CD4-positive, CD25-positive, alpha-beta regulatory T cell (primary cell): ENCODE measurements around the gene CCDC134. TPM values are rescaled to one million over a fixed set of nuclear protein-coding genes. Genes with fewer than 3 reads are reported as not detected.
A peak's percentile ranks its signal among the peaks of the same experiment; 100 is the strongest.

Source experiments
- ATAC-seq, 2 donors: fragments of 150-1000 bp; cut with Tn5 transposase; one replicate each; pipeline ENCODE4 v1.10.0; 2021; ENCODE audit warnings: low read depth in 2 of 2, moderate number of reproducible peaks in 2 of 2, moderate library complexity in 1 of 2
- DNase-seq, 3 donors: peaks; one replicate each; pipeline versions ENCODE4 v3.0.0 to v3.0.0-alpha.2; 2012 to 2022; ENCODE audit warnings: mixed read lengths in 1 of 3
- H3K27ac ChIP-seq: one replicate; pipeline ENCODE4 v1.7.0; 2013; ENCODE audit warnings: mild to moderate bottlenecking, low read length; ENCODE audit not compliant: insufficient read depth, poor library complexity, severe bottlenecking
- H3K27me3 ChIP-seq: one replicate; pipeline ENCODE4 v1.7.0; 2013; ENCODE audit warnings: low read length; ENCODE audit not compliant: control insufficient read depth, insufficient read depth
- H3K36me3 ChIP-seq: one replicate; pipeline ENCODE4 v1.7.0; 2013; ENCODE audit warnings: mild to moderate bottlenecking, low read length, moderate library complexity; ENCODE audit not compliant: control insufficient read depth, insufficient read depth
- H3K4me1 ChIP-seq: 2 replicates; pipeline ENCODE4 v1.7.0; 2013; ENCODE audit warnings: mild to moderate bottlenecking, low read length; ENCODE audit not compliant: insufficient read depth, control insufficient read depth, poor library complexity, severe bottlenecking
- H3K4me3 ChIP-seq: one replicate; pipeline ENCODE4 v1.7.0; 2013; ENCODE audit warnings: low read depth, mild to moderate bottlenecking, low read length, moderate library complexity
- H3K9me3 ChIP-seq, 2 experiments: 1 replicate in 1 of 2; 2 replicates in 1 of 2; pipeline ENCODE4 v1.7.0; 2013; ENCODE audit warnings: low read length in 2 of 2, mild to moderate bottlenecking in 1 of 2, moderate library complexity in 1 of 2; ENCODE audit not compliant: control insufficient read depth in 2 of 2
- H3K27ac Mint-ChIP-seq, 3 donors: one replicate each; pipeline ENCODE4 v1.8.0; 2020 to 2022; ENCODE audit warnings: mild to moderate bottlenecking in 3 of 3, mixed read lengths in 3 of 3, moderate library complexity in 2 of 3
- H3K27me3 Mint-ChIP-seq: one replicate; pipeline ENCODE4 v1.8.0; 2022; ENCODE audit warnings: mild to moderate bottlenecking, mixed read lengths
- H3K36me3 Mint-ChIP-seq: one replicate; pipeline ENCODE4 v1.8.0; 2020; ENCODE audit warnings: mixed read lengths
- H3K4me1 Mint-ChIP-seq, 4 donors: one replicate each; pipeline ENCODE4 v1.8.0; 2020 to 2022; ENCODE audit warnings: mixed read lengths in 4 of 4, mild to moderate bottlenecking in 1 of 4
- H3K4me3 Mint-ChIP-seq, 4 donors: one replicate each; pipeline ENCODE4 v1.8.0; 2020 to 2022; ENCODE audit warnings: mild to moderate bottlenecking in 4 of 4, mixed read lengths in 4 of 4, moderate library complexity in 3 of 4
- H3K9me3 Mint-ChIP-seq, 7 donors: one replicate each; pipeline ENCODE4 v1.8.0; 2020 to 2022; ENCODE audit warnings: mixed read lengths in 7 of 7, mild to moderate bottlenecking in 3 of 7, moderate library complexity in 2 of 7
- polyA plus RNA-seq, 4 donors: library from polyadenylated mRNA; unstranded; fragments of 300-500 nt; fragmentation: Illumina TruSeq; gene quantifications; one replicate each; pipeline ENCODE4 v1.2.3, GENCODE V29; 2021
- total RNA-seq: library from RNA; stranded (reverse); gene quantifications from one replicate; pipeline ENCODE4 v1.2.3, GENCODE V29; 2022

The CCDC134 gene
- total and polyA plus RNA-seq, 5 donors from 2014 or later: 3.6 to 21.1 (median 5.9) TPM

- peaks cover 6 to 19% (median 14%) of the 10 kb centered on the region in 4 donors for H3K4me1 Mint-ChIP-seq
- H3K27me3 Mint-ChIP-seq: no peaks in the 10 kb centered on the region
- Histone ChIP-seq H3K27me3 (no peaks in the 10 kb centered on the region), H3K27ac (no peak overlapping the region), H3K9me3 (no peaks in the 10 kb centered on the region), H3K4me3 (no peak overlapping the region), H3K4me1 (peaks cover 3% of the 10 kb centered on the region), H3K36me3 (peaks cover 30% of the 10 kb centered on the region)
- H3K4me3 Mint-ChIP-seq: no peak overlapping the region
- H3K9me3 Mint-ChIP-seq: no peaks in the 10 kb centered on the region
- ATAC-seq (no peak), DNase-seq (no peak)
- peaks cover 33% of the 10 kb centered on the region for H3K36me3 Mint-ChIP-seq
- H3K27ac Mint-ChIP-seq: peak overlapping the region in 1 of 3 donors; percentile 67
Measured at GRCh38 chr22:41818596-41818995, 18.1 kb downstream of the CCDC134 start.

GRCh38 chr22:41819257-41819656, 18.8 kb downstream of the CCDC134 start:
- peaks cover 6 to 19% (median 14%) of the 10 kb centered on the region in 4 donors for H3K4me1 Mint-ChIP-seq

GRCh38 chr22:41820447-41820846, 20.0 kb downstream of the CCDC134 start:
- DNase-seq (no peak), ATAC-seq (no peak)
- no peak overlapping the region for H3K27ac ChIP-seq
- Mint-ChIP-seq H3K4me1 (peaks cover 6 to 15% (median 13%) of the 10 kb centered on the region in 4 donors), H3K36me3 (peaks cover 32% of the 10 kb centered on the region), H3K27me3 (no peaks in the 10 kb centered on the region), H3K4me3 (no peak overlapping the region), H3K9me3 (no peaks in the 10 kb centered on the region), H3K27ac (peak overlapping the region in 2 of 3 donors; percentile 3 to 57)
- H3K9me3 ChIP-seq: no peaks in the 10 kb centered on the region
- H3K36me3 ChIP-seq: peaks cover 24% of the 10 kb centered on the region
- peaks cover 3% of the 10 kb centered on the region for H3K4me1 ChIP-seq
- no peaks in the 10 kb centered on the region for H3K27me3 ChIP-seq
- H3K4me3 ChIP-seq: no peak overlapping the region

More at GRCh38 chr22:41819257-41819656, 18.8 kb downstream of the CCDC134 start:
- H3K4me1 ChIP-seq: peaks cover 3% of the 10 kb centered on the region
- no peaks in the 10 kb centered on the region for H3K27me3 ChIP-seq
- H3K4me3 ChIP-seq: no peak overlapping the region
- H3K27ac Mint-ChIP-seq: peak overlapping the region in 2 of 3 donors; percentile 8 to 57
- no peak for ATAC-seq
- no peak for DNase-seq
- no peaks in the 10 kb centered on the region for H3K9me3 Mint-ChIP-seq
- no peaks in the 10 kb centered on the region for H3K9me3 ChIP-seq
- peaks cover 36% of the 10 kb centered on the region for H3K36me3 Mint-ChIP-seq
- H3K36me3 ChIP-seq: peaks cover 28% of the 10 kb centered on the region
- H3K27me3 Mint-ChIP-seq: no peaks in the 10 kb centered on the region
- H3K4me3 Mint-ChIP-seq: no peak overlapping the region
- no peak overlapping the region for H3K27ac ChIP-seq

GRCh38 chr22:41821471-41822316, 21.2 kb downstream of the CCDC134 start:
- DNase-seq: no peak
- Histone ChIP-seq H3K27ac (peak overlapping the region; percentile 42), H3K27me3 (no peaks in the 10 kb centered on the region), H3K4me3 (no peak overlapping the region), H3K4me1 (peaks cover 3% of the 10 kb centered on the region), H3K36me3 (peaks cover 19% of the 10 kb centered on the region), H3K9me3 (no peaks in the 10 kb centered on the region)
- no peaks in the 10 kb centered on the region for H3K9me3 Mint-ChIP-seq
- peaks cover 6 to 15% (median 13%) of the 10 kb centered on the region in 4 donors for H3K4me1 Mint-ChIP-seq
- peak overlapping the region; percentile 84 to 90 (median 88) for H3K27ac Mint-ChIP-seq
- H3K4me3 Mint-ChIP-seq: no peak overlapping the region
- ATAC-seq: no peak
- H3K27me3 Mint-ChIP-seq: no peaks in the 10 kb centered on the region
- H3K36me3 Mint-ChIP-seq: peaks cover 35% of the 10 kb centered on the region

- DNase-seq (peak; percentile 32 to 77 (median 73)), ATAC-seq (peak; percentile 80 to 86)
- H3K9me3 Mint-ChIP-seq: no peaks in the 10 kb centered on the region
- no peaks in the 10 kb centered on the region for H3K9me3 ChIP-seq
- peaks cover 19% of the 10 kb centered on the region for H3K36me3 ChIP-seq
- no peaks in the 10 kb centered on the region for H3K27me3 Mint-ChIP-seq
- peak overlapping the region; percentile 42 for H3K27ac ChIP-seq
- no peak overlapping the region for H3K4me3 ChIP-seq
- no peak overlapping the region for H3K4me3 Mint-ChIP-seq
- peak overlapping the region; percentile 53 to 90 (median 88) for H3K27ac Mint-ChIP-seq
- H3K27me3 ChIP-seq: no peaks in the 10 kb centered on the region
- peaks cover 35% of the 10 kb centered on the region for H3K36me3 Mint-ChIP-seq
- H3K4me1 ChIP-seq: peaks cover 3% of the 10 kb centered on the region
- peaks cover 6 to 15% (median 13%) of the 10 kb centered on the region in 4 donors for H3K4me1 Mint-ChIP-seq
Measured at GRCh38 chr22:41822317-41823057, 22.0 kb downstream of the CCDC134 start.

- Mint-ChIP-seq H3K27ac (peak overlapping the region in 2 of 3 donors; percentile 72 to 88), H3K27me3 (no peaks in the 10 kb centered on the region), H3K4me1 (peaks cover 6 to 15% (median 13%) of the 10 kb centered on the region in 4 donors), H3K4me3 (no peak overlapping the region), H3K9me3 (no peaks in the 10 kb centered on the region), H3K36me3 (peaks cover 30% of the 10 kb centered on the region)
- DNase-seq: no peak
- ATAC-seq: no peak
- no peak overlapping the region for H3K4me3 ChIP-seq
- peaks cover 19% of the 10 kb centered on the region for H3K36me3 ChIP-seq
- H3K4me1 ChIP-seq: peaks cover 3% of the 10 kb centered on the region
- no peaks in the 10 kb centered on the region for H3K27me3 ChIP-seq
- H3K27ac ChIP-seq: no peak overlapping the region
- no peaks in the 10 kb centered on the region for H3K9me3 ChIP-seq
Measured at GRCh38 chr22:41823797-41824196, 23.3 kb downstream of the CCDC134 start.

- Mint-ChIP-seq H3K4me3 (peak overlapping the region in 1 of 4 donors; percentile 2), H3K4me1 (peaks cover 6 to 15% (median 14%) of the 10 kb centered on the region in 4 donors), H3K27me3 (no peaks in the 10 kb centered on the region), H3K36me3 (peaks cover 19% of the 10 kb centered on the region), H3K27ac (peak overlapping the region in 1 of 3 donors; percentile 88), H3K9me3 (no peaks in the 10 kb centered on the region)
- Histone ChIP-seq H3K27ac (no peak overlapping the region), H3K27me3 (no peaks in the 10 kb centered on the region), H3K4me1 (peaks cover 3% of the 10 kb centered on the region), H3K36me3 (peaks cover 10% of the 10 kb centered on the region), H3K4me3 (no peak overlapping the region), H3K9me3 (no peaks in the 10 kb centered on the region)
- no peak for DNase-seq
- ATAC-seq: no peak
Measured at GRCh38 chr22:41825376-41825775, 24.9 kb downstream of the CCDC134 start.
